Panc1 (cell line): ENCODE data around the gene CXCL6. TPM values are rescaled to one million over a fixed set of nuclear protein-coding genes. Genes with fewer than 3 reads are reported as not detected.

ENCODE experiments used
- ATAC-seq: fragments of 200-7000 bp; cut with Tn5 transposase; 2 replicates; pipeline ENCODE4 v1.9.1; 2020; ENCODE audit warnings: mild to moderate bottlenecking, moderate library complexity
- BruUV-seq: library from RNA; stranded (reverse); fragments of 400-500 nt; replicated peaks from 2 replicates; lab custom pipeline; 2021; lab: Mats Ljungman, UMichigan
- CTCF ChIA-PET: fragments of 300-600 bp; sonication (Branson Sonifier 250); formaldehyde crosslinking; loops from one replicate; lab custom pipeline; 2022; ENCODE audit warnings: antibody characterized with exemption; lab: Charles Lee
- POLR2A ChIA-PET: fragments of 300-600 bp; sonication (Branson Sonifier 250); formaldehyde crosslinking; loops from one replicate; lab custom pipeline; 2022; ENCODE audit warnings: antibody characterized with exemption; lab: Charles Lee
- DNase-seq: peaks from one replicate; pipeline ENCODE4 v3.0.0-alpha.2; 2010; ENCODE audit warnings: low read depth, low spot score
- H3K27ac ChIP-seq: 2 replicates; pipeline ENCODE4 v1.5.1; 2011; ENCODE audit warnings: mild to moderate bottlenecking, low read length, inconsistent platforms
- H3K27me3 ChIP-seq: fragments of 200-500 bp; sonication (Bioruptor generic); 2 replicates; pipeline ENCODE4 v1.6.0; 2014; ENCODE audit warnings: low read length, inconsistent platforms; ENCODE audit not compliant: control insufficient read depth, insufficient read depth
- H3K36me3 ChIP-seq: fragments of 200-500 bp; sonication (Bioruptor generic); 2 replicates; pipeline ENCODE4 v1.5.1; 2014; ENCODE audit warnings: inconsistent platforms, mild to moderate bottlenecking, low read length, moderate library complexity; ENCODE audit not compliant: control insufficient read depth, insufficient read depth
- H3K4me1 ChIP-seq: 2 replicates; pipeline ENCODE4 v1.5.1; 2011; ENCODE audit warnings: inconsistent platforms, mild to moderate bottlenecking, low read length, moderate library complexity; ENCODE audit not compliant: control insufficient read depth, insufficient read depth
- H3K4me3 ChIP-seq, 2 experiments: 2 replicates each; pipeline ENCODE4 v1.5.1; 2011 to 2012; ENCODE audit warnings: low read depth in 2 of 2, low read length in 2 of 2, mild to moderate bottlenecking in 2 of 2, inconsistent platforms in 1 of 2, moderate library complexity in 1 of 2
- H3K9me3 ChIP-seq: fragments of 200-500 bp; sonication (Bioruptor generic); 2 replicates; pipeline ENCODE4 v1.5.1; 2014; ENCODE audit warnings: low read depth, mild to moderate bottlenecking, inconsistent platforms, low read length, moderate library complexity; ENCODE audit not compliant: control insufficient read depth, insufficient read depth
- CTCF ChIP-seq: fragments of 450-650 bp; IDR thresholded peaks from 2 replicates; pipeline ENCODE4 v1.5.1; 2017; ENCODE audit warnings: mild to moderate bottlenecking
- POLR2AphosphoS5 ChIP-seq: IDR thresholded peaks from 2 replicates; pipeline ENCODE4 v1.6.1; 2012; ENCODE audit warnings: mild to moderate bottlenecking, low read depth, low read length, moderate library complexity
- REST ChIP-seq, 2 experiments: IDR thresholded peaks; 2 replicates each; pipeline ENCODE4 v1.6.1; 2011 to 2012; ENCODE audit warnings: low read depth in 2 of 2, control low read depth in 1 of 2, low read length in 1 of 2, mild to moderate bottlenecking in 1 of 2, moderate library complexity in 1 of 2; ENCODE audit not compliant: insufficient read depth in 1 of 2
- SIN3A ChIP-seq: IDR thresholded peaks from 2 replicates; pipeline ENCODE4 v1.6.1; 2012; ENCODE audit warnings: low read depth, mild to moderate bottlenecking, low read length, moderate library complexity, borderline replicate concordance; ENCODE audit not compliant: insufficient read depth
- TCF7L2 ChIP-seq: IDR thresholded peaks from 2 replicates; pipeline ENCODE4 v1.6.1; 2011; ENCODE audit warnings: mild to moderate bottlenecking, low read depth, low read length, inconsistent platforms
- in situ Hi-C: cut with HindIII; loops from 2 replicates; pipeline ENCODE4 v1.10.0; 2016; ENCODE audit warnings: low sequenced_read_pairs, low pct_unique_long_range_greater_than_20kb
- intact Hi-C: fragments of 100-400 bp; cut with micrococcal nuclease; formaldehyde crosslinking; loops from one replicate; pipeline ENCODE4 v1.10.0; 2022; ENCODE audit not compliant: unreplicated experiment
- total RNA-seq: library from RNA; stranded (reverse); gene quantifications from one replicate; pipeline ENCODE4 v1.2.1, GENCODE V29; 2021; ENCODE audit not compliant: unreplicated experiment

Gene CXCL6
- total RNA-seq, 1 experiment from 2014 or later = 0.33 TPM

GRCh38 chr4:73885574-73886267, 49.2 kb downstream of the CXCL6 start:
- in situ Hi-C loops = no loop called here
- no peak for DNase-seq
- H3K9me3 ChIP-seq = no peaks in the 10 kb centered on the region
- no peaks in the 10 kb centered on the region for H3K27me3 ChIP-seq
- intact Hi-C loops = no loop called here
- no peaks in the 10 kb centered on the region for H3K36me3 ChIP-seq
- H3K27ac ChIP-seq = no peak overlapping the region
- POLR2A ChIA-PET = no interaction called here
- CTCF ChIA-PET = no interaction called here
- no peak for ATAC-seq
- no TSS peak for BruUV-seq
- no peak for TF ChIP-seq SIN3A
- TF ChIP-seq TCF7L2 = no peak
- TF ChIP-seq CTCF = no peak
- no peak for TF ChIP-seq POLR2AphosphoS5
- no peak for TF ChIP-seq REST (IDR thresholded peaks at IDR 0.05; ENCODE audit: insufficient read depth in 1 of 2, low read depth in 2 of 2, low read length in 1 of 2)
- H3K4me1 ChIP-seq = no peaks in the 10 kb centered on the region
- H3K4me3 ChIP-seq = no peak overlapping the region

Other genes with a start within 250 kb of the CXCL6 start
- 0.15 TPM for gene RASSF6, start 216.2 kb upstream of the CXCL6 start, total RNA-seq
- 0.82 TPM for gene CXCL8, start 96.1 kb upstream of the CXCL6 start, total RNA-seq
- 0.51 TPM for gene PF4V1, start 16.6 kb downstream of the CXCL6 start, total RNA-seq
- gene CXCL1, start 32.7 kb downstream of the CXCL6 start, total RNA-seq = 12.8 TPM
- gene PF4, start 145.3 kb downstream of the CXCL6 start, total RNA-seq = not detected
- not detected for gene PPBP, start 151.5 kb downstream of the CXCL6 start, total RNA-seq
- gene CXCL5, start 162.0 kb downstream of the CXCL6 start, total RNA-seq = 0.10 TPM
- 0.23 TPM for gene CXCL3, start 202.0 kb downstream of the CXCL6 start, total RNA-seq